Activated naive CD4-positive, alpha-beta T cell treated with Interleukin-2 at 50 U/mL for 16 hours (primary cell): ENCODE results near the gene LIPH.

Experiments used
- DNase-seq: peaks from one replicate; pipeline ENCODE4 v3.0.0-alpha.2; 2020

The LIPH gene

GRCh38 chr3:185537369-185537970, 14.9 kb downstream of the LIPH start:
- DNase-seq: peak; percentile 19

- no peak for DNase-seq
Measured at GRCh38 chr3:185534511-185534910, 17.9 kb downstream of the LIPH start.

- DNase-seq: no peak
Measured at GRCh38 chr3:185532901-185533300, 19.5 kb downstream of the LIPH start.

- DNase-seq: no peak
Measured at GRCh38 chr3:185530856-185531255, 21.5 kb downstream of the LIPH start.

GRCh38 chr3:185528532-185528931, 23.9 kb downstream of the LIPH start:
- DNase-seq: no peak

- DNase-seq: no peak
Measured at GRCh38 chr3:185527364-185527763, 25.0 kb downstream of the LIPH start.

GRCh38 chr3:185526349-185526951, 25.9 kb downstream of the LIPH start:
- no peak for DNase-seq

- DNase-seq: no peak
Measured at GRCh38 chr3:185521349-185522138, 30.8 kb downstream of the LIPH start.

GRCh38 chr3:185519021-185519420, 33.4 kb downstream of the LIPH start:
- DNase-seq: no peak

GRCh38 chr3:185517387-185518130, 34.8 kb downstream of the LIPH start:
- DNase-seq: no peak

- DNase-seq: no peak
Measured at GRCh38 chr3:185511711-185512110, 40.7 kb downstream of the LIPH start.

GRCh38 chr3:185508335-185508991, 43.9 kb downstream of the LIPH start:
- DNase-seq: no peak

- DNase-seq: no peak
Measured at GRCh38 chr3:185507883-185508282, 44.5 kb downstream of the LIPH start.

- DNase-seq: no peak
Measured at GRCh38 chr3:185504636-185505035, 47.8 kb downstream of the LIPH start.

- DNase-seq: no peak
Measured at GRCh38 chr3:185503521-185503920, 48.9 kb downstream of the LIPH start.

- no peak for DNase-seq
Measured at GRCh38 chr3:185502987-185503386, 49.4 kb downstream of the LIPH start.

GRCh38 chr3:185498503-185499396, 53.6 kb downstream of the LIPH start, which contains the start of gene TMEM41A:
Gene TMEM41A, minus strand, starts transcription at chr3:185499035. Its CDS starts 74 bp downstream, at chr3:185498961.
- peak; percentile 92 for DNase-seq

GRCh38 chr3:185490241-185490640, 62.1 kb downstream of the LIPH start:
- no peak for DNase-seq

GRCh38 chr3:185489462-185489861, 62.9 kb downstream of the LIPH start:
- DNase-seq: no peak

GRCh38 chr3:185488465-185488864, 63.9 kb downstream of the LIPH start:
- DNase-seq: no peak

GRCh38 chr3:185486394-185486793, 66.0 kb downstream of the LIPH start:
- no peak for DNase-seq

- no peak for DNase-seq
Measured at GRCh38 chr3:185484296-185484695, 68.1 kb downstream of the LIPH start.
